SK-N-SH treated with all-trans-retinoic acid at 6 μM for 48 hours (cell line): ENCODE measurements around the gene MYBPC3.

Experiments used
- CSDC2 ChIP-seq: fragments of 250-450 bp; sonication (Bioruptor Pico); IDR thresholded peaks from 2 replicates; pipeline ENCODE4 v1.5.0; 2020; ENCODE audit warnings: mild to moderate bottlenecking, moderate library complexity
- CSRNP3 ChIP-seq: fragments of 250-450 bp; sonication (Bioruptor Pico); IDR thresholded peaks from 2 replicates; pipeline ENCODE4 v1.5.1; 2021; ENCODE audit warnings: mild to moderate bottlenecking, moderate library complexity
- ESRRG ChIP-seq: fragments of 250-450 bp; sonication (Bioruptor Pico); IDR thresholded peaks from 2 replicates; pipeline ENCODE4 v1.6.1; 2021; ENCODE audit warnings: mild to moderate bottlenecking
- OSR1 ChIP-seq: fragments of 250-450 bp; sonication (Bioruptor Pico); IDR thresholded peaks from 2 replicates; pipeline ENCODE4 v1.8.0; 2022; ENCODE audit warnings: moderate library complexity, mild to moderate bottlenecking, inconsistent platforms
- PATZ1 ChIP-seq: fragments of 250-450 bp; sonication (Bioruptor Pico); IDR thresholded peaks from 2 replicates; pipeline ENCODE4 v1.8.0; 2020; ENCODE audit warnings: mild to moderate bottlenecking, moderate library complexity, borderline replicate concordance
- POU6F1 ChIP-seq: fragments of 250-450 bp; sonication (Bioruptor Pico); IDR thresholded peaks from 2 replicates; pipeline ENCODE4 v1.8.0; 2021; ENCODE audit warnings: low read depth, mild to moderate bottlenecking, moderate library complexity, borderline replicate concordance
- PPARA ChIP-seq: fragments of 250-450 bp; sonication (Bioruptor Pico); IDR thresholded peaks from 2 replicates; pipeline ENCODE4 v1.5.0; 2020; ENCODE audit warnings: mild to moderate bottlenecking, borderline replicate concordance
- RARB ChIP-seq: fragments of 250-450 bp; sonication (Bioruptor Pico); IDR thresholded peaks from 2 replicates; pipeline ENCODE4 v1.8.0; 2021; ENCODE audit warnings: mild to moderate bottlenecking, moderate library complexity
- TCF4 ChIP-seq: fragments of 250-450 bp; sonication (Bioruptor Pico); IDR thresholded peaks from 2 replicates; pipeline ENCODE4 v1.8.0; 2021; ENCODE audit warnings: mild to moderate bottlenecking, moderate library complexity, borderline replicate concordance
- TSHZ2 ChIP-seq: fragments of 250-450 bp; sonication (Bioruptor Pico); IDR thresholded peaks from 2 replicates; pipeline ENCODE4 v1.5.0; 2020; ENCODE audit warnings: mild to moderate bottlenecking, moderate library complexity
- ZFP30 ChIP-seq: fragments of 450-650 bp; formaldehyde crosslinking; IDR thresholded peaks from 2 replicates; pipeline ENCODE4 v1.5.0; 2022; ENCODE audit warnings: mild to moderate bottlenecking, moderate library complexity
- ZNF565 ChIP-seq: fragments of 450-650 bp; formaldehyde crosslinking; conservative IDR thresholded peaks from 2 replicates; pipeline ENCODE4 v1.5.0; 2020; ENCODE audit warnings: low read depth, mild to moderate bottlenecking, moderate library complexity
- ZNF70 ChIP-seq: fragments of 450-650 bp; formaldehyde crosslinking; IDR thresholded peaks from 2 replicates; pipeline ENCODE4 v1.5.0; 2020; ENCODE audit warnings: mild to moderate bottlenecking, moderate library complexity
- ZNF8 ChIP-seq: fragments of 450-650 bp; formaldehyde crosslinking; IDR thresholded peaks from 2 replicates; pipeline ENCODE4 v1.5.0; 2020; ENCODE audit warnings: mild to moderate bottlenecking, moderate library complexity

- no peak for TF ChIP-seq CSDC2 (CRISPR knock-in tag)
- no peak for TF ChIP-seq TCF4 (CRISPR knock-in tag)
- TF ChIP-seq PATZ1 (CRISPR knock-in tag), result no peak
- no peak for TF ChIP-seq POU6F1 (CRISPR knock-in tag)
- no peak for TF ChIP-seq RARB (CRISPR knock-in tag)
- no peak for TF ChIP-seq ZNF565 (CRISPR knock-in tag)
- TF ChIP-seq OSR1 (CRISPR knock-in tag), result no peak
- no peak for TF ChIP-seq PPARA (CRISPR knock-in tag)
- no peak for TF ChIP-seq ZNF8
- no peak for TF ChIP-seq ZNF70
- no peak for TF ChIP-seq ZFP30 (CRISPR knock-in tag)
- TF ChIP-seq CSRNP3, result no peak
- TF ChIP-seq TSHZ2 (CRISPR knock-in tag), result no peak
- TF ChIP-seq ESRRG, result no peak
Observed at GRCh38 chr11:47347137-47347536, 5.4 kb downstream of the MYBPC3 start.
